Stimulated activated CD8-positive, alpha-beta memory T cell treated with anti-CD3 and anti-CD28 coated beads, Interleukin-15, amount 100 ng/mL, for 24 hours (primary cell): Measurements from ENCODE around the gene DNAAF1.
"Not testable (repeated sequence)": the region's sequence is repeated elsewhere in the genome, so short reads cannot be mapped to it uniquely, and the experiment has no call there.

Source experiments
- DNase-seq: peaks from one replicate; pipeline ENCODE4 v3.0.0-alpha.2; 2020; ENCODE audit warnings: low read depth

Gene DNAAF1

GRCh38 chr16:84212154-84212553, 67.0 kb downstream of the DNAAF1 start:
- no peak for DNase-seq

- DNase-seq, result no peak
Measured at GRCh38 chr16:84212631-84213030, 67.5 kb downstream of the DNAAF1 start.

- no peak for DNase-seq
Measured at GRCh38 chr16:84214451-84215066, 69.5 kb downstream of the DNAAF1 start.

- DNase-seq, result no peak
Measured at GRCh38 chr16:84215531-84215930, 70.4 kb downstream of the DNAAF1 start.

DNA sequence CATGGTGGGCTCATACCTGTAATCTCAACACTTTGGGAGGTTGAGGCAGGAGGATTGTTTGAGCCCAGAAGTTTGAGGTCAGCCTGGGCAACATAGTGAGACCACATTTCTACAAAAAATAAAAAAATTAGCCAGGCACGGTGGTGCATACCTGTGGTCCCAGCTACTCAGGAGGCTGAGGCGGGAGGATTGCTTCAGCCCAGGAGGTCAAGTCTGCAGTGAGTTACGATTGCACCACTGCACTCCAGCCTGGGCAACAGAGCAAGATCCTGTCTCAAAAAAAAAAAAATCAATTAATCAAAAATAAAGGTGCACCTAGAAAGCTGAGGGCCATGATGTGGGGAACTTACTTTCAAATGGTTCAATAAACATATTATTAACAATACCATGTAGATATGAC, 71.0 kb downstream of the DNAAF1 start:
- DNase-seq, result not testable (repeated sequence)

DNA sequence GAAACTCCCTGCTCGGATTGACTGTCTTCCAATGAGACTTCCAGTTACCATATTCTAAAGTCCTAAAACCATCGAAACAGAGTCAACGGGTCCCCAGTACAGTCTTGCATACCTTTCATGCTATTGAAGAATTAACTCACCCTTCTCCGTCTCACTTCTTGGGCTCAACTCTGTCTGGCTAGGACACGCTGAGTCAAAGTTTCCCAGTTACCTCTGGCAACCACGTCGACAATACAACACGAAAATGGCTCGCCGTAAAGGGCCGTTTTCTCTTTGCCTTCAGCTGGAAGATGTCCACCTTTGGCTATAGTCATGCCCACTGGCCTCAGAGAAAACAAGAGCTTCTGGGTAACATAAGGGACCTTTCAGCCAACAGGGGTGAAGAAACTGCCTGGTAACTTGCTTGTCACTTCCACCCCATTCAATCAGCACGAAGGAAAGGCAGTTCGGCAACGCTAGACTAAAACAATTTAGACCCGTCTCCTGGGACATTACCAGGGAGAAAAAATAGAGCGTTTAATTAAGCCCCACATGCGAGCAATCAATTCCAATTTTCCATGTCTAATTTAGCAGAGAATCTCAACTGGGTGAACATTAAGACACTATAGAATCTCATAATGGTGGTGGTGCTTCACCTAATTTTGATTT, 73.2 kb downstream of the DNAAF1 start:
- DNase-seq, result no peak

- no peak for DNase-seq
Measured at GRCh38 chr16:84218956-84219355, 73.8 kb downstream of the DNAAF1 start.

DNA sequence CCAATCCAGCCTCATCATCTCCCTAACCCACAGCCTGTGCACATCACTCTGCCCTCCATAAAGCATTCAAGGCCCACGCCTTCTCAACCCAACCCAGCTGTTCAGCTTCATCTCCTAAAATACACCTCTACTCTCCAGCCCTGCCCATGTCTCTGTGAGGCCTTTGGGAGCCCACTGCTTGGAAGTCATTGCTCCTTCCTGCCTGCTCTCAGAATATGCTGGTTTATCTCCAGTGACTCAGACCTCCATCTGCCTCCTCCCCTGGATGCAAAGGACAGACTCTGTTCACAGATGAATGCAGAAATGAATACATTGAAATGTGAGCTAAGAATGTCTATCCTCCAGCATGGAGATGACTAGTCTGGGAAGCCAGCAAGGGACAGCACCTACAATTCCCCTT, 75.7 kb downstream of the DNAAF1 start:
- no peak for DNase-seq

DNA sequence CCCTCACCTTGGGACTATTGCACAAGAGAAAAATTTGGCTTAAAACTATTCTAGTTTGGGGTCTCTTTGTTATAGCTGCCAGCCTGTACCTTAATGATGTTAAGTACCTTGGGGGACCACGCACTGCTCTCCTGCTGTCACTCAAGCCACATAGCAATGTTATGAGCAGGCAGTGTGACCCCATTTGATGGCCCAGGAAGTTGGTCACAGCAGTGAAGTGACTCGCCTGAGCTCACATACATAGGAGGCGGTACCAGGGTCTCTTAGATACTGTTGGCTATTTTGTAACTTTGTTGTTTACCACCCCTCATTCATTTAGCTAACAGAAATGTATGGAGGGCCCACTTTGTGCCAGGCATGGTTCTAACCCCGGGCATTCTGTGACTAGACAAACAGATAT, 78.3 kb downstream of the DNAAF1 start:
- DNase-seq, result no peak

DNA sequence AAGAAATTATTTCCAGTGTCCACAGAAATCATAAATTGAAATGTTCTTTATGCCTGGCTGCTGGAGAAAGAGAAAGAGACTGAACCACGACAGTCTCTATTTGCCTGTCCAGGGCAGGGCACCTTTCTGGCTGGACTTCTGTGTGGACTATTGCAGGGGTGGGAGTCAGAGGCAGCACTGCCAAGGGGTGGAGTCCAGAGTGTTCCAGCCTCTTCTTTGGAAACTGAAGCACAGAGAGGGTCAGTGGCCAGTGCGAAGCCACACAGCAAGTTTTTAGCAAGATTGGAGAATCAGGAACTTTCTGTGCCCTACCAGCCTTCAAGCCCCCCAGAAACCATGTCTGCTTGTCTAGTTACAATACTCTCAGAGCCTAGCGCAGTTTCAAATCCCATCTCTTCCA, 79.4 kb downstream of the DNAAF1 start:
- no peak for DNase-seq

GRCh38 chr16:84225126-84225525, 80.0 kb downstream of the DNAAF1 start:
- no peak for DNase-seq

DNA sequence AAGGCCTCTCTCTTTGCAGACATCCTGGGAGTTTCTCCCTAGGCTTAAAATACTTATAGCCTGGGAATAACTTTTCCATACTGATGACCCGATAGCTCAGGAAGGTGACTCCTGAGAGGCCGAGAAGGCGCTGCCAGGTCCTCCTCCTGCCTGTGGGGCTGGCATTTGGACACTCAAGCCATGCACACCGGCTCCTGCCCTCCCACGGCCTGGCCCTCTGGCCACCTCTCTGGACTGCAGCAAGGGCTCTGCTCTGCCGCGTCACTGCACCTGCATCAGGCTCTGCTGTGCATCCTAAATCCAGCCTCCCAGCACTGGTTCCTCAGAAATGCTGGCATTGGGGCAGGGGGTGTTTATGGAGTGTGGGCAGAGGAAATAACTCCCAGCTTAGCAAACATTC, 80.5 kb downstream of the DNAAF1 start:
- DNase-seq, result no peak

GRCh38 chr16:84226026-84226425, 80.9 kb downstream of the DNAAF1 start:
- DNase-seq, result no peak
